Testis (tissue), 3 donors: ENCODE measurements around the gene PRCC. TPM values are rescaled to one million over a fixed set of nuclear protein-coding genes. Genes with fewer than 3 reads are reported as not detected.

Experiments
- DNase-seq: peaks from one replicate; pipeline ENCODE4 v3.0.0-alpha.2; 2019
- H3K27ac ChIP-seq, 2 donors: fragments of 200-600 bp; sonication (generic); one replicate each; pipeline ENCODE4 v1.5.1; 2019
- H3K27me3 ChIP-seq: fragments of 200-600 bp; sonication (generic); one replicate; pipeline ENCODE4 v1.5.1; 2019
- H3K36me3 ChIP-seq: fragments of 200-600 bp; sonication (generic); one replicate; pipeline ENCODE4 v1.5.1; 2017; ENCODE audit warnings: low read depth; ENCODE audit errors: missing control alignments
- H3K4me1 ChIP-seq: fragments of 200-600 bp; sonication (generic); one replicate; pipeline ENCODE4 v1.5.1; 2019
- H3K4me3 ChIP-seq, 2 donors: fragments of 200-600 bp; sonication (generic); one replicate each; pipeline ENCODE4 v1.5.1; 2017 to 2019
- H3K9me3 ChIP-seq: fragments of 200-600 bp; sonication (generic); one replicate; pipeline ENCODE4 v1.5.1; 2017
- CTCF ChIP-seq, 3 experiments: fragments of 450-650 bp in 2 of 3; fragments of 200-600 bp in 1 of 3; sonication (generic) in 1 of 3; IDR thresholded peaks; one replicate each; pipeline ENCODE4 v1.5.1; 2016 to 2019; ENCODE audit warnings: antibody characterized with exemption in 3 of 3, mild to moderate bottlenecking in 2 of 3, moderate library complexity in 1 of 3
- POLR2A ChIP-seq: fragments of 450-650 bp; IDR thresholded peaks from one replicate; pipeline ENCODE4 v1.6.1; 2017; ENCODE audit warnings: antibody characterized with exemption, mild to moderate bottlenecking, moderate library complexity
- WGBS, 2 donors: methylation state at CpG; one replicate each; pipeline ENCODE4 v1.1.5; 2018; 5-methylcytosine and 5-hydroxymethylcytosine counted together
- intact Hi-C: fragments of 100-400 bp; cut with DNase I; formaldehyde crosslinking; loops from one replicate; pipeline ENCODE4 v1.15.1; 2023; ENCODE audit warnings: low total_unique reads
- polyA plus RNA-seq: library from polyadenylated mRNA; stranded (reverse); fragments of 350-450 nt; fragmentation: Illumina TruSeq; extraction: RNeasy Lipid Tissue Mini Kit (QIAGEN cat#74804); gene quantifications from one replicate; pipeline ENCODE4 v1.2.3, GENCODE V29; 2014; ENCODE audit warnings: low read depth, low replicate concordance; ENCODE audit not compliant: insufficient read depth
- total RNA-seq, 2 donors: library from RNA; depleted of rRNA; stranded (reverse); fragments of >200 nt; gene quantifications; one replicate each; pipeline ENCODE4 v1.2.3, GENCODE V29; 2016

The PRCC gene
- total and polyA plus RNA-seq, 3 donors from 2014 or later = 53.3 to 68.3 (median 62.0) TPM

GRCh38 chr1:156797212-156797871 is 30.0 kb downstream of the PRCC start:
- 59 to 69% methylated on average over 4 of the region's 4 CpGs for WGBS, 2 donors
- Histone ChIP-seq H3K9me3 (no peaks in the 10 kb centered on the region), H3K4me1 (peaks cover 11% of the 10 kb centered on the region), H3K36me3 (no peaks in the 10 kb centered on the region), H3K27me3 (no peaks in the 10 kb centered on the region), H3K4me3 (no peak overlapping the region), H3K27ac (no peak overlapping the region)
- DNase-seq = peak; percentile 59
- intact Hi-C loops = no loop called here
- TF ChIP-seq POLR2A (no peak), CTCF (IDR thresholded peaks at IDR 0.05) (peak; percentile 56 to 79 (median 64))

- no peaks in the 10 kb centered on the region for H3K9me3 ChIP-seq
- 58 to 67% methylated on average over 7 of the region's 7 CpGs for WGBS, 2 donors
- no peak overlapping the region for H3K4me3 ChIP-seq
- no peaks in the 10 kb centered on the region for H3K36me3 ChIP-seq
- intact Hi-C loops = no loop called here
- H3K4me1 ChIP-seq = peaks cover 25% of the 10 kb centered on the region
- TF ChIP-seq POLR2A = no peak
- no peak for TF ChIP-seq CTCF (IDR thresholded peaks at IDR 0.05)
- H3K27me3 ChIP-seq = no peaks in the 10 kb centered on the region
- no peak for DNase-seq
- H3K27ac ChIP-seq = no peak overlapping the region
Measured at GRCh38 chr1:156801409-156802121, 34.2 kb downstream of the PRCC start.

GRCh38 chr1:156802421-156802935 is 35.1 kb downstream of the PRCC start:
- DNase-seq = no peak
- Histone ChIP-seq H3K4me1 (peaks cover 25% of the 10 kb centered on the region), H3K36me3 (no peaks in the 10 kb centered on the region), H3K4me3 (no peak overlapping the region), H3K27ac (no peak overlapping the region), H3K9me3 (no peaks in the 10 kb centered on the region), H3K27me3 (no peaks in the 10 kb centered on the region)
- no peak for TF ChIP-seq POLR2A
- no peak for TF ChIP-seq CTCF (IDR thresholded peaks at IDR 0.05)
- WGBS, 2 donors = 90 to 95% methylated on average over 8 of the region's 8 CpGs
- intact Hi-C loops = no loop called here

- no peaks in the 10 kb centered on the region for H3K36me3 ChIP-seq
- H3K27ac ChIP-seq = no peak overlapping the region
- 94% methylated on average over 13 of the region's 13 CpGs for WGBS, 2 donors
- DNase-seq = no peak
- H3K27me3 ChIP-seq = no peaks in the 10 kb centered on the region
- H3K4me3 ChIP-seq = no peak overlapping the region
- intact Hi-C loops = no loop called here
- H3K9me3 ChIP-seq = no peaks in the 10 kb centered on the region
- no peak for TF ChIP-seq CTCF (IDR thresholded peaks at IDR 0.05)
- TF ChIP-seq POLR2A = no peak
- H3K4me1 ChIP-seq = peaks cover 25% of the 10 kb centered on the region
Measured at GRCh38 chr1:156803086-156803851, 35.9 kb downstream of the PRCC start.
